ENCODE measurements around the gene C16orf95. TPM values are rescaled to one million over a fixed set of nuclear protein-coding genes. Genes with fewer than 3 reads are reported as not detected.

C16orf95 gene
- total RNA-seq, 2 experiments from 2014 or later = 7.3 to 9.2 TPM

- peaks cover 3% of the 10 kb centered on the region for H3K9me3 Mint-ChIP-seq
- no peaks in the 10 kb centered on the region for H3K4me1 Mint-ChIP-seq
- no peak overlapping the region for H3K27ac Mint-ChIP-seq
- CTCF ChIA-PET = no interaction called here
- no peaks in the 10 kb centered on the region for H3K27me3 Mint-ChIP-seq
- H3K4me3 Mint-ChIP-seq = no peak overlapping the region
- POLR2A ChIA-PET = no interaction called here
- no peaks in the 10 kb centered on the region for H3K36me3 Mint-ChIP-seq (ENCODE audit: low read depth)
- no peak for DNase-seq
Measured at GRCh38 chr16:87254734-87255133, 62.5 kb downstream of the C16orf95 start.

GRCh38 chr16:87254296-87254695 is 62.9 kb downstream of the C16orf95 start:
- ChIA-PET CTCF (no interaction called here), POLR2A (no interaction called here)
- no peak overlapping the region for H3K27ac Mint-ChIP-seq
- H3K9me3 Mint-ChIP-seq = no peaks in the 10 kb centered on the region
- no peak overlapping the region for H3K4me3 Mint-ChIP-seq
- H3K36me3 Mint-ChIP-seq (ENCODE audit: low read depth) = no peaks in the 10 kb centered on the region
- no peak for DNase-seq
- no peaks in the 10 kb centered on the region for H3K4me1 Mint-ChIP-seq
- no peaks in the 10 kb centered on the region for H3K27me3 Mint-ChIP-seq

GRCh38 chr16:87253536-87253935 is 63.7 kb downstream of the C16orf95 start:
- no peak for DNase-seq
- ChIA-PET CTCF (no interaction called here), POLR2A (no interaction called here)
- Mint-ChIP-seq H3K27me3 (no peaks in the 10 kb centered on the region), H3K36me3 (ENCODE audit: low read depth) (no peaks in the 10 kb centered on the region), H3K9me3 (no peaks in the 10 kb centered on the region), H3K4me3 (no peak overlapping the region), H3K4me1 (peaks cover 7% of the 10 kb centered on the region), H3K27ac (no peak overlapping the region)

Other genes with a start within 250 kb of the C16orf95 start
- 10 to 100 TPM; 27.4 to 30.6 TPM for gene FBXO31, start 66.4 kb upstream of the C16orf95 start, total RNA-seq
- gene MAP1LC3B, start 74.9 kb upstream of the C16orf95 start, total RNA-seq = 10 to 100 TPM; 50.5 to 55.4 TPM
- gene ZCCHC14, start 175.6 kb upstream of the C16orf95 start, total RNA-seq = 1 to 10 TPM; 7.6 to 7.9 TPM